IPS-NIHi7 (cell line): ENCODE data around the gene BAIAP2.

Experiments used
- DNase-seq: peaks from one replicate; pipeline ENCODE4 v3.0.0; 2012; ENCODE audit warnings: mixed read lengths; ENCODE audit errors: extremely low spot score

Gene BAIAP2

DNA sequence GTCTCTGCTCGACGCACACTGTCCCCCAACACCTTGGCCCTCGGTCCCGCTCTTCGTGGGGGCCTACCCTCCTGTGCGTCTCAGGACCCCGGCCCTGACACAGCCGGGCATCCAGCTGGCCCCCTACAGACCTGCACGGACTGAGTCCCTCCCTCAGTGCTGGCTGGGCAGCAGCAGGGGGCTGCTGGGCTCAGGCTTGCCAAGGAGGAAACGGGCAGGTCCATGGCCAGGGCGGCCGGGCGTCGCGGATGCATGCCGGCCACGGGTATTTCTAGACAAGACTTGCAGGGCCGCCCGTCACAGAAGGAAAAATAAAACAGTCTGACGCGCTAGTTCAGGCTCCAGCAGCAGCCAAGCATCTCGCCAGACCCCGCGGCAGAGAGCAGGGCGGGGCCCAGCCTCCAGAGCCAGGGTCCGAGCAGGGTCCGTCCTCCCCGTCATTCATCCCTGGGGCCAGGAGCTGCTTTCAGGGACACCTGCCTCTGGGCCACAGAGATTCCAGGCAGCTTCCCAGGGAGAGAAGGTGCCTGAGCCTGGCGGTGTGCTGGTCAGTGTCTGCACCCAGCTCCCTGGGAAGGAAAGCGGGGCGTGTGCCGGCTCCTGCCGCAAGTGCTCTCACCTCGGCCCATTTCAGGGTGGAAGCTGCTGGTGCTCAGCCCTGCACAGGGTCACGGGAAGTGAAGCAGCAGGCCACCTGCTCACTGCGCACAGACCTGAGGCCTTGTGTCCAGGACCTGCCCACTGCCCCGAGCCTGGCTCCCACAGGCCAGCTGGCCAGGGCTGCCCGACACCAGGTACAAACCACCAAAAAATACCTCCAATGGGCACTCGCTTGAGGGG is 123.1 kb downstream of the BAIAP2 start:
- no peak for DNase-seq

DNA sequence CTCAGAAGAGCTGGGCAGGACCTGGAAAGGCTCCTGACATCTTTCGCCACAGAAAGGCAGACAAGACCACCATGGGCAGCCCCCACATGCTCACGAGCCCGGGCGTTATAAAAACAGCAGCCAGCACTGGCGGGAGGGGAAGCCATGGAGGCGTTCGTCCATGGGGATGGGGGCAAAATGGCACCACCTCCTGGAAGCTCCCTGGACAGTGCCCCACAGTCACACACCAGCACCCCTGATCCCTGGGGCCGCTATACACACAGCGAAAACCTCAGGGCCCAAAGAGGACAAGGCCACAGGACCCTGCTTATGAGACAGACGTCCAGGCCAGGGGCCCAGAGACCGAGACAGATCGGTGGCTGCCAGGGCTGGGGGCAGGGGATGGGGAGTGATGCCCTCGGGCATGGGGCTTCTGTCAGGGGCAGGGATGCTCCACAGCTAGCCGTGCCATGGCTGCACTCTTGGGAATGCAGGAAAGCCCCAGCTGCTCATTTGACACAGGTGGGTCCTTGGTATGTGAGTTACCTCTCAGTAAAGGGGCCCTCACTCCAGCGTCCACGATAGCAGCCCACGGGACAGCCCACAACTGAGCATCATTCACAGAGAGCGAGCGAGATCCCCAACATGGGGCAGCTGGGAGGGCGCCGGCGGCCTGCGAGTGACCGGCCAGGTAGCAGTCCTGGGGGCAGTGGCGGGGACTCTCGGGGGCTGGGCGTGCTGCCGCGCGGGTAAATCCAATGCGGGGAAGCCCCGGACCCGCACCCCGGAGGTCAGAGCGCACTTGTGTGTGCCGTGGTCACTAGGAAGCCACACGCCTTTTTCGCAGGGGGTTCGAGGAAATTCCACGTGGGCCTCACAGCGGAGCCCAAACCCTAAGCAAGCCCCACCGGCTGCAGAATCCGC is 124.0 kb downstream of the BAIAP2 start:
- DNase-seq, result no peak

DNA sequence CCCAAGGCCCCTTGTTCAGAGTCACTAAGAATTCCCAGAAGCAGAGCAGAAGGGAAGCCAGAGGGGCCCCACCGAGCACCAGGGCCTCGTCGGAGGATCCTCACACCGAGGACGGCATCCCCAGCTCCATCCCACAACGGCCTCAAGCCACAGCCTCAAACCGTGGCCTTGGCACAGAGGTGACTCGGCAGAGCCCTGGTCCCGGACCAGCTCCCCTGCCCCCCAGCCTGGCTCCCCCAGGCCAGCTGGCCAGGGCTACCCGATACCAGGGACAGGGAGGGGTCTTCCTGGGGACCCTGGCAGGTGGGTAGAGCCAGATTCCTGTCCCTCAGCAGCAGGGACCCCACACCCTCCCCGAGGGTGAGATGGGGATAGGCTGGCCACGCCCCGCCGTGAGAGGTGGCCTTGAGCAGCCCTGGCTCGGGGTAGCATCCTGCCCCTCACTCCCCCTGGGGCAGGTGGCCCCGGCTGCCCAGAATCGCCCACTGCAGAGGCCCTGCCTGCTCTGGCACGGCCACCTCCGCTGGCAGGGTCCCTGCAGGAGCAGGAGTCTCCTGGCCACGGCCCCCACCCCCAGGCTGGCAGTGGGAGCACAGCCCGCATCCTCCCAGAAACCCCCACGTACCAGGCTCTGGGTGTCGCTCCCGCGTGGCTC is 124.8 kb downstream of the BAIAP2 start:
- no peak for DNase-seq

DNA sequence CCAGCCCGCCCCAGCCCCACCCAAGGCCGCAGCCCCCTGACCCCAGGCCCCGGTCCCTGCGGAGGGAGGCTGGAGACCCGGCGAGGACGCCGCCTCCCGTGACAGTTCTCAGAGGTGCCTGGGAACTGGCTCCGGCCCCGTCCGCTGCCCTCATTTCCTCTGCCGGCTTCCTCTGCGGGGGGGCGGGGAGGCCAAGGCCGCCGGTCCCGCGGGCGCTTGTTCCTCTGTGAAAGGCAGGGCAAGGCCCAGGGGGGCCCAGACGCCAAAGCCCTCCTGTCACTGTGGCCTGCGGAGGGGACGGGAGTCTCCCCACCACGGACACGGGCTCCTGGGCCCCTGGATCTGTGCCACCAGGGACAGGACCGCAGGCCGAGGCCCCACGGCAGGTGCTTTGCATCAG is 125.4 kb downstream of the BAIAP2 start:
- DNase-seq, result no peak

DNA sequence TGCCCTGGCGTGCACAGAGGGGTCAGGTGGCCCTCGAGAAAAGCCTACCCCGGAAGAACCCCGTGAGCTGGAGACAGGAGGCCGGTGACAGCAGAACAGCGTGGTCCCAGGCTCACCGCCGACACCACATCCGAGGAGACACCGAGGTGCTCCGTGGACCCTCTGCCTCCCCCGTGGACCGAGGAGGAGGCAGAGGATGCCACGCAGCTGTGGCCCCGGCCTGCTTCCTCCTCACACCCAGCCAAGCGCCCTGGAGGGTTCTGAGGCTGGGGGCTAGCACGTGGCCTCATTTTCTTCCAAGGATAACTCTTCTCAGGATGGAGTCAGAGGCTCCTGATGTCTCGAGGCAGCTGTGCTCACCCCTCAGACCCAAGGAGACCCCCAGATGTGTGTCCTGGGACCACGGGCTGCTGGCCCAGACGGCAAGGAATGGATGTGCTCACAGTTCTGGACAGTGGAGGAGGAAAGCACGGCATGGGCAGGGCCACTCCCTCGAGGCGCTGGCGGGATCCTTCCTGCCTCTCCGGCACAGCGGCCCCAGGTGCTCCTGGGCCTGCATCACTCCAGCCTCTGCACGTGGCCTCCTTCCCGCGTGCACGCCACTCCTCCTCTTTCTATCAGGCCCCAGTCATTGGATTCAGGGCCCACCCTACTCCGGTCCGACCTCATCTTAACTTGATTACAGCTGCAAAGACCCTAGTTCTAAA is 125.9 kb downstream of the BAIAP2 start:
- DNase-seq, result no peak

DNA sequence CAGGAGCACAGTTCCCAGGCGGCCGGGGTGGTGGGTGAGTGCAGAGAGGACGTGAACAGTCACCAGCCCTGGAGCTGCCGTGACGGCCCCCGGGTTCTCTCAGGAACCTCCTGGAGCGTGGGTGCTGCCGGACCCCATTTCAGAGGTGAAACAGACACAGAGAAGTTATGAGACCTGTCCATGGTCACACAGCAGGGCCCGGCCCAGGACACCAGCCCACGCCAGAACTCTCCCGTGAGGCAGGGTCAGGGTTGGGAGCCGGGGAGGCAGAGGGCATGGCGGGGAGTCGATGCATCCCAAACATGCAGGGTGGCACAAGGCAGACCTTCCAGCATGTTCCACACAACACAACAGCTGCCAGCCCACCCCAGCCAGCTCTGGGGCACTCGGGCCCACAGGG is 126.6 kb downstream of the BAIAP2 start:
- no peak for DNase-seq

DNA sequence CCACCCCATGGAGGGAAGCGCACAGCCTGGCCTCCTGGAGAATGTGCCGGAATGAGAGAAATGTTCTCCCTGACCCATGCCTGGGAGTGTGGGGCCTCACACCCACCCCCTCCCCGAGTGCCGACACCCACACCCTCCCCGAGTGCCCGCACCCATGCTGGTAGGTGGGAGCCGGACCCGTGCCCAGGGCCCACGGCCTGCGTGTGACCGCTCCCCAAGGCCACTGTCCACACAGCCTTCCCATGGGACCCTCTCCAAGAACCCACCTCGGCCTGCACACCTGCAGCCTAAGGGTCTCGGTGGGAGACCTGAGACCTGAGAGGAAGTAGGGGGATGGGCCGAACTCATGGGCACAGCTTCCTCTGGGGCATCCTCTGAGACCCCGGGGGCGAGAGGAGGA is 127.0 kb downstream of the BAIAP2 start:
- DNase-seq, result no peak

DNA sequence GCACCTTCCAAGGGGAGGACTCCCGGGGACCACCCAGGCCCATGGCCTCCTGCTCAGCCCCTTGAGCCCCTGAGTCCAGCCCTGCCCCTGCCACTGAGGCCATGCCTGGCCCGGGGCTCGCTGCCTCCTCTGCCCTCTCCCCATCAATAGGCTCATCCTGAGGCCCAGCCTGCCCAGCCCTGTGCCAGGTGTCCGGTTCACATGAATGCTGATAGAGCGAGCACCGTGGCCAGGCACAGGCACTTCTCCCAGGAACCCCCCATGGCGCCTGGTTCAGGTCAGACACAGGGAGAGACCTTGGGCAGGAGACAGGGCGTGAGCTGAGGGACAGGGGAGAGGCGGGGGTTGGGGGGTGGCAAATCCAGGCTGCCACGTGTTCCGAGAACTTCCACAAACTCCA is 127.5 kb downstream of the BAIAP2 start:
- no peak for DNase-seq

DNA sequence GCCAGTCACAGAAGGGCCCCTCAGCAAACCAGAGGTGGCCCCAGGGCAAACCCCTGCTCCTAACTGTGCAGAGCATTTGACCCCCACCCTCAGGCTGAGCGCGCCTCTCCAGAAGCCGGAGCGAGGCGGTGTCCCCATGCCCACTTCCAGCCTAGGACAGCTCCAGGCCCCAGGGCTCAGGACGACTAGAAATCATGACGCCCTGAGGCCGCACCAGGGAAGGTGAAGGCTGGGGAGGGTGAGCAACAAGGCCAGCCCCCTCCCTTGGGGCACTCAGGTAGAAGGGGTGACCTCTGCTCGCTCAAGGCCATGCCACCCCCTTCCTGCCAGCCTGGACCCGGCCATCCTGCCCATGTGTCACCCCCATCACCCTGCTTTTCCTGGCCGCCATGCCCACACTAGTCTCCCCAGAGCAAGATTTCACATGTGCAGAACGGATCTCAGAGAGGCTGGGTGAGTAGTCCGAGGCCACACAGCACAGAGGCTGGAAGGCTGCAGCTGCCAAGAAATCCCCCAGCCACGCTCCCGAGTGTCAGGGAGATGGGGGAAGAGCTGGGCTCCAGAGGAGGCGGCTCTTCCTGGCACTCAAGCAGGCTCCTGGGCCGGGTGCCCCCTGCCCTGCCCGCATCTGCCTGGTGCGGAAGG is 128.2 kb downstream of the BAIAP2 start:
- no peak for DNase-seq

DNA sequence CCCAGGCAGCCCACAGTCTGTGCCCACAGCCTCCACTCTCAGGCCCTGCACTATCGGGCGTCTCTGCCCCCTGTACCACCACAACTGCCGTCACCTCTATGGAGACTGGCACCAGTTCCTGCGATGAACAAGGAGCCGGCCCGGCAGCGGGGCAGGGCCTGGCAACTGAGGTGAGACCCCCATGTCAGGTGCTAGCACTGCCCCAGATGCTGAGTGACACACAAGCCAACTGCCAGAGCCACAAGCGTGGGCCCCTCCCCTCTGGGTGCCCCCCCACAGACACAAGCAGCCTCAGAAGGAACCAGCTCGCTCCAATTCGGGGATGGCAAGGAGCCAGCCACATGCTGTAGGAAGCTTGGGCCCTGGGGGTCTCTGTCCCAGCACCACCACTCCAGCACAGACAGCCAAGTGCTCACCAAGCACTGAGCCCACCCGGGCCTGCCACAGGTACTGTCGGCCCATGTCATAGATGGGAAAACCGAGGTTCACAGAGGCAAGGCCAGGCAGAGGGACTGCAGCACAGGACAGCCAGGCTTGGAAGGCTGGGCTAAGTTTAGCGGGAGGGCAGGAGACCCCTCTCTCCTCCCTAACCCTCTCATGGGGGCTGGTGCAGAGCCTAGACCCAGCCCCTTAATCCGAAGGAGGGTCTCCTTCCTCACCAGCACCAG is 128.9 kb downstream of the BAIAP2 start:
- DNase-seq, result no peak

DNA sequence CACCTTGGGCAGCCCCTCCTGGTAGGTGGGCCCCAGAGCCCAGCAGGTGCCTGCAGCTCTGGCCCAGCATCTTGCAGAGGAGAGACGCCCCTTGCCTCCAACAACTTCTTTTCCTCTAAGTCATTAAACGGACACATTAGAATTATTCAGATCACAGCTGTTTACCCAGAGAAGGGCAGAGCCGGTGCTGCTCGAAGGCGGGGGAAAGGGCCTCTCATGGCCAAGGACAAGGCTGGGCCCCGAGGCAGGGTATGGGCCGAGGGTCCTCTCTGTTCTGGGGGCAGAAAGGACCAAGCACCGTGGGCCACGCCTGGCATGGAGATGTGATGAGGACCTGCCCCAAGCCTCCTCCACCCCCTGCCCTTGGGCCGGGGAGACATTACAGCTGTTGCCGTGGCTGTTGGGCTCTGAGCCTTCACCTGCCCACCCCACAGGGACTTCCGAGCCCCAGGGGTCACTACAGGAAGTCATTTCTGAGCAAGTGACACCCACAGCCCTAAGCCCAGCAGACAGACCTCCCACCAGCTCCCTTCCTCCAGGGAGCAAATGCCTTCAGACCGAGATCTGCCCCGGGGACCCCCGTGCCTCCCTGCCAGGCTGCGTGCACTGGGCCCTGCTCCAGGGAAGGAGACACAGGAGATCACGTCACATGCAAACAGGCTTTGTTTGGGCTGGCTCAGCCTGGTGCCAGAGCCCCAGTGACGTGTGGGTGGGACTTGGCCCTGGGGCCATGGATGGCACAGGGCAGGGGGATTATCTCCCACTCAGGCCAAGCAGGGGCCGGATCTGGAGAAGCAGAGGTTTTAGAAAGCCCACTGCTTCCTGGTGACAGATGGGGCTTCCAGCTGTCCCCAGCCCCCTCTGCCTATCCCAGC is 129.7 kb downstream of the BAIAP2 start:
- no peak for DNase-seq

DNA sequence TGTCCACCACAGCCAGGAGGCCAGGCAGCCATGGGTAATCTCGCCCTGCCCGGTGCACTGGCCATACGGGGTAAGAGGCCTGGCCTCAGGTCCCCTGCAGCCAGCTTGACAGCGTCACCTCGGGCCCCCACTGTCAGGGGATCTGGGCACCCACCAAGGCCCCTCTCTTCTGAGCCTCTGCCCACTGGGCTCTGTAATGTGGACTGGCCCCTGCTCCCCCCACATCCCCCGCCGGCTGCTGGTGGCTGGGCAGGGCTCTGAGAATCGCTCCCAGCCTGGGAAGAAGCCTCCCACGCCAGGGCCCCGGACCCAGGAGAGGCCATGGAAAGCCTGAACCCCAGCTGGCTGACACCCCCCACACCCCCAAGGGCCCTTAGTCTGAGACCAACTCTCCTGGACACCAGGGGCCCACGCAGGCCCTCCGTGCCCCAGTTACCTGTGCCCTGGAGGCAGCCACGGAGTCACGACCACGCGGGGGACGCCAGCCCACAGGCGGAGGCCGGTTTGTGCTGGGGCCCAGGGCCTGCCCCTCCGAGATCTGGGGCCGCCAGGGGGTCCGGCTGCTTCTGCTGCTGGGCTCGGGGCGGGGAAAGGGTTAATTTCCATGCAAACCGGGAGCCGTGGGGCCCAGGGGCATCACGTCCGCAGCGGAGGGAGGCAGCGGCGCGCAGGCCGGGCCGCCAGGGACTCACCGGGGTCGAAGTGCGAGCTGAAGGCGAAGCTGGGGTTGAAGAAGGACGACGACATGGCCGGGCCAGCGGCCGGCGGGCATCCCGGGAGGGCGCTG is 130.5 kb downstream of the BAIAP2 start, which contains the start of gene PVALEF:
PVALEF (plus strand) TSS at position 262 of the 787 bp plus-strand sequence. CDS start 15,720 bp downstream, outside the sequence.
- peak; percentile 74 for DNase-seq

DNA sequence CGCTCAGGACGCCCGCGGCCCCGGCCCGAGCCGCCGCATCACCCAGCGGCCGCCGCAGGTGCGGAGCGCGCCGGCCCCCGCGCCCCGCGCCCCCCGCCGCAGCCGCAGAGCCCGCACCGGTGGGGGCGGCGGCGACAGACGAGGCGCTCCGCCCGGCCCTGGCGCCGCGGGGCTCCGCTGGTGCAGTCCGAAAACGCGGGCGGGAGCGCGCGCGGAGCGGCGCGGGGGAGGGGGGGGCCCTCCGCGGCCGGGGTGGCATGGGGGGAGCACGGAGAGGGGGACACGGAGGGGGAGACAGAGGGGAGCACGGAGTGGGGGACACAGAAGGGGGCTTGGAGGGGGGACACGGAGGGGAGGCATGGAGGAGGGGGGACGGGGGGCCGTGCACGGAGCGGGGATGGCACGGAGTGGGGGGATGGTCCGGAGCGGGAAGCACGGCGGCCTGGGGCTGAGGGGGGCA is 131.1 kb downstream of the BAIAP2 start, which contains the start of gene AATK:
AATK (minus strand) TSS at position 189 of the 460 bp plus-strand sequence. CDS start 229 bp downstream, outside the sequence.
- DNase-seq, result no peak
